Measurements from ENCODE around the gene LRP1B.

DNA sequence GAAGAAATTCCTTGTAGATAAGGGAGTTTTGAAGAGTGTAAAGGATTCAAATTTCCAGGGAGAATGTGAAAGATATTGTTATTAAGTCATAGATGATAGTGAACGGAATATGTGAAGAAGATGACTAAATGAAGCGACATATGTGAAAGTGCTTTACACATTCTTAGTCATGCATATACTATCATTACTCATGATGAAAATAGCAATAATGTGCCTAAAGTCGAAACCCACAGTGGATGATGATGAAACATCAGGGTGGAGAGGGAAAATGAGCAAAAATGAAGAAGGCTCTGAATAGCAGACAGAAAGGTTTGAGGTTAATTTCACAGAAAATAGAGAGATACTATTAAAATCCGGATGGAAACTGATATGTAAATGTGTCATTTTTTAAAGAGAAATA lies 1237.1 kb downstream of the LRP1B start:
- TF ChIP-seq CTCF (IDR thresholded peaks at IDR 0.05): no peak
- no peak for TF ChIP-seq POLR2AphosphoS5 (IDR thresholded peaks at IDR 0.05)
- TF ChIP-seq POLR2A (IDR thresholded peaks at IDR 0.05): no peak

Data from breast epithelium (tissue), 3 donors.